ENCODE results near the gene GPRIN2.
A peak's percentile ranks its signal among the peaks of the same experiment; 100 is the strongest.
"Not testable (repeated sequence)": the region's sequence is repeated elsewhere in the genome, so short reads cannot be mapped to it uniquely, and the experiment has no call there.

Gene GPRIN2

GRCh38 chr10:46536171-46536570, 20.3 kb downstream of the GPRIN2 start:
- DNase-seq (ENCODE audit: low read depth) = no peak

- no peak for DNase-seq (ENCODE audit: low read depth)
Observed at GRCh38 chr10:46534828-46535524, 21.5 kb downstream of the GPRIN2 start.

GRCh38 chr10:46532256-46532655, 24.2 kb downstream of the GPRIN2 start:
- DNase-seq (ENCODE audit: low read depth) = not testable (repeated sequence)

- peak; percentile 97 for DNase-seq (ENCODE audit: low read depth)
Observed at GRCh38 chr10:46530249-46531186, 25.9 kb downstream of the GPRIN2 start.

- not testable (repeated sequence) for DNase-seq (ENCODE audit: low read depth)
Observed at GRCh38 chr10:46529742-46530141, 26.7 kb downstream of the GPRIN2 start.

- DNase-seq (ENCODE audit: low read depth) = no peak
Observed at GRCh38 chr10:46528675-46529615, 27.5 kb downstream of the GPRIN2 start.

GRCh38 chr10:46528171-46528671, 28.2 kb downstream of the GPRIN2 start:
- DNase-seq (ENCODE audit: low read depth) = no peak

- no peak for DNase-seq (ENCODE audit: low read depth)
Observed at GRCh38 chr10:46527241-46527811, 29.1 kb downstream of the GPRIN2 start.

GRCh38 chr10:46526682-46527038, 29.8 kb downstream of the GPRIN2 start:
- DNase-seq (ENCODE audit: low read depth) = no peak

GRCh38 chr10:46525824-46526681, 30.4 kb downstream of the GPRIN2 start:
- no peak for DNase-seq (ENCODE audit: low read depth)

GRCh38 chr10:46525177-46525823, 31.2 kb downstream of the GPRIN2 start:
- peak; percentile 28 for DNase-seq (ENCODE audit: low read depth)

- no peak for DNase-seq (ENCODE audit: low read depth)
Observed at GRCh38 chr10:46524472-46525176, 31.8 kb downstream of the GPRIN2 start.

- peak; percentile 62 for DNase-seq (ENCODE audit: low read depth)
Observed at GRCh38 chr10:46523962-46524471, 32.4 kb downstream of the GPRIN2 start.

GRCh38 chr10:46523119-46523961, 33.1 kb downstream of the GPRIN2 start:
- DNase-seq (ENCODE audit: low read depth) = no peak

- DNase-seq (ENCODE audit: low read depth) = no peak
Observed at GRCh38 chr10:46522295-46523118, 34.0 kb downstream of the GPRIN2 start.

GRCh38 chr10:46520941-46521340, 35.5 kb downstream of the GPRIN2 start:
- DNase-seq (ENCODE audit: low read depth) = no peak

- no peak for DNase-seq (ENCODE audit: low read depth)
Observed at GRCh38 chr10:46520381-46520780, 36.1 kb downstream of the GPRIN2 start.
